Activated CD8-positive, alpha-beta memory T cell treated with anti-CD3 and anti-CD28 coated beads, Interleukin-2, amount 50 U/mL, for 4 hours (primary cell): Measurements from ENCODE around the gene TMSB15B.
"Not testable (repeated sequence)": the region's sequence is repeated elsewhere in the genome, so short reads cannot be mapped to it uniquely, and the experiment has no call there.

ENCODE experiments used
- DNase-seq: peaks from one replicate; pipeline ENCODE4 v3.0.0-alpha.2; 2020

The TMSB15B gene

GRCh38 chrX:103962411-103963278 lies at the start of gene TMSB15B:
TSS of gene TMSB15B (plus strand) at chrX:103962627.
- not testable (repeated sequence) for DNase-seq

GRCh38 chrX:103913356-103914020 lies 48.9 kb upstream of the TMSB15B start:
- DNase-seq: no peak

- DNase-seq: peak; percentile 47
Measured at GRCh38 chrX:103918050-103918449, 44.4 kb upstream of the TMSB15B start.

GRCh38 chrX:103918571-103919269 lies 43.7 kb upstream of the TMSB15B start:
- peak; percentile 52 for DNase-seq

- no peak for DNase-seq
Measured at GRCh38 chrX:103919270-103919637, 43.2 kb upstream of the TMSB15B start.

GRCh38 chrX:103920515-103920914 lies 41.9 kb upstream of the TMSB15B start:
- not testable (repeated sequence) for DNase-seq

GRCh38 chrX:103927030-103927429 lies 35.4 kb upstream of the TMSB15B start:
- DNase-seq: no peak

- DNase-seq: no peak
Measured at GRCh38 chrX:103927633-103928032, 34.8 kb upstream of the TMSB15B start.

GRCh38 chrX:103932133-103932532 lies 30.3 kb upstream of the TMSB15B start:
- DNase-seq: no peak

- not testable (repeated sequence) for DNase-seq
Measured at GRCh38 chrX:103940257-103940656, 22.2 kb upstream of the TMSB15B start.

GRCh38 chrX:103941201-103941975 lies 21.0 kb upstream of the TMSB15B start:
- no peak for DNase-seq

- DNase-seq: no peak
Measured at GRCh38 chrX:103949506-103949905, 12.9 kb upstream of the TMSB15B start.

GRCh38 chrX:103953353-103953752 lies 9.1 kb upstream of the TMSB15B start:
- DNase-seq: no peak

GRCh38 chrX:103954259-103954658 lies 8.2 kb upstream of the TMSB15B start:
- no peak for DNase-seq

- not testable (repeated sequence) for DNase-seq
Measured at GRCh38 chrX:103960599-103960998, 1.8 kb upstream of the TMSB15B start.

GRCh38 chrX:103983508-103983907 lies 21.1 kb downstream of the TMSB15B start:
- not testable (repeated sequence) for DNase-seq

GRCh38 chrX:103999234-103999633 lies 36.8 kb downstream of the TMSB15B start:
- no peak for DNase-seq

GRCh38 chrX:104008831-104009230 lies 46.4 kb downstream of the TMSB15B start:
- DNase-seq: no peak

- DNase-seq: no peak
Measured at GRCh38 chrX:104013158-104013557, 50.7 kb downstream of the TMSB15B start.

GRCh38 chrX:104013606-104014005 lies 51.2 kb downstream of the TMSB15B start, which contains the start of gene H2BW1:
TSS of gene H2BW1 (minus strand) at chrX:104013708. CDS start at chrX:104013576, 132 bp downstream.
- no peak for DNase-seq

GRCh38 chrX:104015576-104015975 lies 53.1 kb downstream of the TMSB15B start:
- not testable (repeated sequence) for DNase-seq
